UCSD-AML1 (cell line): ENCODE data around the gene AGGF1.
"Not testable (repeated sequence)": the region's sequence is repeated elsewhere in the genome, so short reads cannot be mapped to it uniquely, and the experiment has no call there.

Experiments used
- DNase-seq: peaks from one replicate; lab custom pipeline; 2025; ENCODE audit not compliant: unreplicated experiment; lab: John Stamatoyannopoulos, UW

The AGGF1 gene

GRCh38 chr5:77086689-77087483 is 56.7 kb downstream of the AGGF1 start, which contains the start of gene ZBED3:
Gene ZBED3 (minus strand): TSS chr5:77087285. CDS start chr5:77077878, 9,407 bp downstream.
- peak; percentile 80 for DNase-seq

GRCh38 chr5:77087484-77088261 is 57.5 kb downstream of the AGGF1 start:
- peak; percentile 28 for DNase-seq

DNA sequence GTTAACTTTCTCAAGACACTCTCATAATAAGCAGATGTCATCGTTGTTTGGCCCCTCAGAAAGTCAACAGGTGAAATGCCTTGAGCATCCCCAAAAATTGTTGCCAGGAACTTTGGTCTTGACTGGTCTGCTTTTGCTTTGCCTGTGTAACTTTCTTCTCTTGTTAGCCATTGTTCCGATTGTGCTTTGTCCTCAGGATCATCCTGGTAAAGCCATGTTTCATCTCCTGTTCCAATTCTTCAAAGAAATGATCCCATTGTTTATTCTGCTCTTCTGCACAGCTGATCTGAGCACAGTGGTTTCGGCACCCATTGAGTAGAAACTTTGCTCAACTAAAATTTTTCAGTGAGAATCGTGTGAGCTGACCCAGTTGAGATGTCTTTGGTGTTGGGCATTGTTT is 65.0 kb downstream of the AGGF1 start:
- DNase-seq, result no peak

- DNase-seq, result no peak
These were observed 71.1 kb downstream of the AGGF1 start for GRCh38 chr5:77101298-77101697.

GRCh38 chr5:77102549-77102948 is 72.3 kb downstream of the AGGF1 start:
- DNase-seq, result no peak

- DNase-seq, result no peak
These were observed 73.3 kb downstream of the AGGF1 start for GRCh38 chr5:77103457-77103856.

GRCh38 chr5:77104813-77105212 is 74.6 kb downstream of the AGGF1 start:
- no peak for DNase-seq

- not testable (repeated sequence) for DNase-seq
These were observed 76.8 kb downstream of the AGGF1 start for GRCh38 chr5:77107035-77107434.
